KMS-11 (cell line): Measurements from ENCODE around the gene FUBP1.

ENCODE experiments used
- H2AFZ ChIP-seq: fragments of 200-600 bp; sonication (generic); 2 replicates; pipeline ENCODE4 v1.6.1; 2016; ENCODE audit warnings: antibody characterized with exemption, mixed run types, low read depth
- H3K27ac ChIP-seq: fragments of 200-600 bp; sonication (generic); 2 replicates; pipeline ENCODE4 v1.6.1; 2016; ENCODE audit warnings: mild to moderate bottlenecking, mixed run types
- H3K27me3 ChIP-seq: fragments of 200-600 bp; sonication (generic); 2 replicates; pipeline ENCODE4 v1.6.1; 2017; ENCODE audit warnings: mild to moderate bottlenecking, low read depth, mixed run types, moderate library complexity; ENCODE audit not compliant: insufficient read depth
- H3K36me3 ChIP-seq: fragments of 200-600 bp; sonication (generic); 2 replicates; pipeline ENCODE4 v1.6.1; 2017; ENCODE audit warnings: mild to moderate bottlenecking, mixed run types; ENCODE audit not compliant: insufficient read depth
- H3K4me1 ChIP-seq: fragments of 200-600 bp; sonication (generic); 2 replicates; pipeline ENCODE4 v1.6.1; 2016; ENCODE audit warnings: mild to moderate bottlenecking, low read depth, mixed run types; ENCODE audit not compliant: poor library complexity, severe bottlenecking
- H3K4me2 ChIP-seq: fragments of 200-600 bp; sonication (generic); 2 replicates; pipeline ENCODE4 v1.7.0; 2016; ENCODE audit warnings: mild to moderate bottlenecking, mixed run types
- H3K4me3 ChIP-seq: fragments of 200-600 bp; sonication (generic); IDR thresholded peaks from 2 replicates; pipeline ENCODE4 v1.6.1; 2017; ENCODE audit warnings: low read depth, low read length, mixed read lengths; ENCODE audit not compliant: insufficient read depth
- H3K79me2 ChIP-seq: fragments of 200-600 bp; sonication (generic); 2 replicates; pipeline ENCODE4 v1.6.1; 2016; ENCODE audit warnings: low read depth, mixed run types; ENCODE audit not compliant: insufficient read depth
- H3K9ac ChIP-seq: fragments of 200-600 bp; sonication (generic); 2 replicates; pipeline ENCODE4 v1.6.1; 2016; ENCODE audit warnings: mild to moderate bottlenecking, mixed run types
- H4K20me1 ChIP-seq: fragments of 200-600 bp; sonication (generic); 2 replicates; pipeline ENCODE4 v1.6.1; 2016; ENCODE audit warnings: mild to moderate bottlenecking, mixed run types; ENCODE audit not compliant: insufficient read depth
- TF ChIP-seq, protein P1 (sequence below): fragments of 200-600 bp; sonication (generic); conservative IDR thresholded peaks from 2 replicates; pipeline ENCODE4 v1.6.1; 2017; ENCODE audit warnings: low read depth, mild to moderate bottlenecking, antibody characterized with exemption, low read length, moderate library complexity, mixed read lengths

FUBP1 gene

DNA sequence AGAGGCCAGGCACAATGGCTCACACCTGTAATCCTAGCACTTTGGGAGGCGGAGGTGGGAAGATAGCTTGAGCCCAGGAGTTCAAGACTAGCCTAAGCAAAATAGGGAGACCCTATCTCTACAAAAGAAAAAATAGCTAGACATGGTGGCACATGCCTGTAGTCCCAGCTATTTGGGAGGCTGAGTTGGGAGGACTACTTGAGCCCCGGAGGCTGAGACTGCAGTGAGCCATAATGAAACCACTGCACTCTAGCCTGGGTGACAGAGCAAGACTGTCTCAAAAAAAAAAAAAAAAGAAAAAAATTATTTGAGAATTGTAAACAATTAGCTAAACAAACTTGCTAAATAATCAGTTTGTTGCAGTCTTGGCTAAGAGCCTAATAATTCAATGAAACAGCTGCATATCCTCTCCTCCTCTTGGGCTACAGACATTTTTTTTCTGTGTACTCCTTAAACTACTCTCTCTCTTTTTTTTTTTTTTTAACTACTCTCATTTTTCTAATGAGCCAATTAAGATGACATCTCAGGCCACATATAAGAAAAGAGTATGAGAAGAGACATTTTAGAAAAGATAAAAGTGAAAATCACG, 15.3 kb upstream of the FUBP1 start:
- no peak overlapping the region for H3K4me2 ChIP-seq
- no peaks in the 10 kb centered on the region for H3K4me1 ChIP-seq
- H3K27ac ChIP-seq = no peak overlapping the region
- H3K9ac ChIP-seq = no peak overlapping the region
- no peaks in the 10 kb centered on the region for H3K27me3 ChIP-seq
- TF ChIP-seq, protein P1, sequence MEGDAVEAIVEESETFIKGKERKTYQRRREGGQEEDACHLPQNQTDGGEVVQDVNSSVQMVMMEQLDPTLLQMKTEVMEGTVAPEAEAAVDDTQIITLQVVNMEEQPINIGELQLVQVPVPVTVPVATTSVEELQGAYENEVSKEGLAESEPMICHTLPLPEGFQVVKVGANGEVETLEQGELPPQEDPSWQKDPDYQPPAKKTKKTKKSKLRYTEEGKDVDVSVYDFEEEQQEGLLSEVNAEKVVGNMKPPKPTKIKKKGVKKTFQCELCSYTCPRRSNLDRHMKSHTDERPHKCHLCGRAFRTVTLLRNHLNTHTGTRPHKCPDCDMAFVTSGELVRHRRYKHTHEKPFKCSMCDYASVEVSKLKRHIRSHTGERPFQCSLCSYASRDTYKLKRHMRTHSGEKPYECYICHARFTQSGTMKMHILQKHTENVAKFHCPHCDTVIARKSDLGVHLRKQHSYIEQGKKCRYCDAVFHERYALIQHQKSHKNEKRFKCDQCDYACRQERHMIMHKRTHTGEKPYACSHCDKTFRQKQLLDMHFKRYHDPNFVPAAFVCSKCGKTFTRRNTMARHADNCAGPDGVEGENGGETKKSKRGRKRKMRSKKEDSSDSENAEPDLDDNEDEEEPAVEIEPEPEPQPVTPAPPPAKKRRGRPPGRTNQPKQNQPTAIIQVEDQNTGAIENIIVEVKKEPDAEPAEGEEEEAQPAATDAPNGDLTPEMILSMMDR = no peak
- H3K36me3 ChIP-seq = no peaks in the 10 kb centered on the region
- H3K4me3 ChIP-seq = no peak overlapping the region
- no peaks in the 10 kb centered on the region for H4K20me1 ChIP-seq
- no peaks in the 10 kb centered on the region for H3K79me2 ChIP-seq
- no peak overlapping the region for H2AFZ ChIP-seq

DNA sequence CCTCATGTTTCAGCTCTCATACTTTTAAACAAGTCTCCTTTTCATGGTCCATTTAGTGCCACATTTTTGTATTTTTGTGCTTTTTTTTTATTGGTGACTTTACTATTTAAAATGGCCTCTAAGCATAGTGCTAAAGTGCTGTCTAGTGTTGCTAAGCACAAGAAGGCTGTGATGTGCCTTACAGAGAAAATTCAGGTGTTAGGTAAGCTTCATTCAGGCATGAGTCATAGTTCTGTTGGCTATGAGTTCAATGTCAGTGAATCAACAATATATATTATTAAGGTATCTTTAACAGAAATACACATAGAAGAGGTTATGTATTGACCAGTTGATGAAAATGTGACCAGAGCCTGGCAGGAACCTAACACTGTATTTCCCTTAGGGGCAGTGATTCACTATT, 12.8 kb upstream of the FUBP1 start:
- Histone ChIP-seq H2AFZ (no peak overlapping the region), H4K20me1 (no peaks in the 10 kb centered on the region), H3K36me3 (no peaks in the 10 kb centered on the region), H3K4me1 (no peaks in the 10 kb centered on the region), H3K27ac (no peak overlapping the region), H3K27me3 (no peaks in the 10 kb centered on the region), H3K9ac (no peak overlapping the region), H3K79me2 (no peaks in the 10 kb centered on the region), H3K4me2 (no peak overlapping the region), H3K4me3 (no peak overlapping the region)
- TF ChIP-seq, protein P1 = no peak

DNA sequence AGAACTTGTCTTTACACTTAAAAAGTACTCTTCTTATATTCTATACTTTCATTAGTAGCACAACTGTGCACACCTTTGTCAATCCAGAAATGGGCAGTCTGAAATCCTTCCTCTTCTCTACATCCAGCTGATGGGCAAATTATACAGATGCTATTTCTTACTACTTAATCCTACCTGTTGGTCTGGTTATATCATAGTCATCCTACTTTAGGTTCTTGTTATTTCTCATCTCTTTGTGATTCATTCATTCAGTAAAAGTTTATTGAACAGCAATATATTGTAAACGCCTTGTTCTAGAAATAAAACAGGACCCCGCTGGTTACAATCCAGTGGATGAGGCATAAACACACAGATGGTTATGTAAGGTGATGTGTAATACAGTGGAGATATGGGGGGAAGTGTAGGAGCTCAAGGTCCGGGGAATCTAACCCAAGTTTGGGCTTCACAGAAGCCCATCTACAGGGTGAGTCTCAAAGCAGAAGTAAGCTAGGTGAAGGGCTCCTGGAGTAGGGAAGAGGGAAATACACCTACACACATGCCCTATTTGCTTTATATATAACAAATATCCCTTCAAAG, 11.8 kb upstream of the FUBP1 start:
- H4K20me1 ChIP-seq = no peaks in the 10 kb centered on the region
- H3K36me3 ChIP-seq = no peaks in the 10 kb centered on the region
- no peak overlapping the region for H3K4me2 ChIP-seq
- H3K4me1 ChIP-seq = no peaks in the 10 kb centered on the region
- TF ChIP-seq, protein P1 = no peak
- no peaks in the 10 kb centered on the region for H3K27me3 ChIP-seq
- no peak overlapping the region for H3K9ac ChIP-seq
- H2AFZ ChIP-seq = no peak overlapping the region
- no peak overlapping the region for H3K4me3 ChIP-seq
- H3K27ac ChIP-seq = no peak overlapping the region
- no peaks in the 10 kb centered on the region for H3K79me2 ChIP-seq

- Histone ChIP-seq H3K79me2 (no peaks in the 10 kb centered on the region), H3K36me3 (no peaks in the 10 kb centered on the region)
These were observed 10.9 kb upstream of the FUBP1 start for GRCh38 chr1:77989744-77990143.

More at GRCh38 chr1:77989744-77990143, 10.9 kb upstream of the FUBP1 start:
- Histone ChIP-seq H3K9ac (no peak overlapping the region), H3K4me1 (no peaks in the 10 kb centered on the region), H3K27ac (no peak overlapping the region), H3K4me3 (no peak overlapping the region), H3K27me3 (no peaks in the 10 kb centered on the region), H3K4me2 (no peak overlapping the region), H4K20me1 (no peaks in the 10 kb centered on the region), H2AFZ (no peak overlapping the region)
- TF ChIP-seq, protein P1 = no peak
